ELR (cell line): ENCODE measurements around the gene SEC14L2.

Experiments used
- DNase-seq: peaks from one replicate; pipeline ENCODE4 v3.0.0-alpha.2; 2015; ENCODE audit warnings: low read depth

SEC14L2 gene

GRCh38 chr22:30405731-30406130, 8.9 kb downstream of the SEC14L2 start:
- DNase-seq = no peak

- no peak for DNase-seq
Observed at GRCh38 chr22:30406400-30406799, 9.6 kb downstream of the SEC14L2 start.

GRCh38 chr22:30408388-30409102, 11.7 kb downstream of the SEC14L2 start:
- DNase-seq = peak; percentile 90

DNA sequence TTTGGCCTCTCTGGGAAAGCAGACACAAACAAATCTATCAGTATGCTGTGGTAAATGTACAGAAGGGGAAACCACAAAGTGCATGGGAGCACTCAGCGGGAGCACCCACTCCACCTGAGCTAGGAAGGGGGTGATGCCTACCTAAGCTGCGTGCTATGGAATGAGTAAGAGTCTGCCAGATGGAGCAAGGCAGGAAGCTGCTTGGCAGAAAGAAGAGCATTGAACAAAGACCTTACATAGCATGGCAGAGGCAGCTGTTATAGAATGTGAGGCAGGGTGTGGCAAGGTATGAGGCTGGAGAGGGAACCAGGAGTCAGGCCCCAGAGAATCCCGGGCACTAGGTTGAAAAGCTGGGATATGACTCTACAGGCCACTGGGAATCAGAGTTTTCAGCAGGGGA, 15.0 kb downstream of the SEC14L2 start:
- no peak for DNase-seq

DNA sequence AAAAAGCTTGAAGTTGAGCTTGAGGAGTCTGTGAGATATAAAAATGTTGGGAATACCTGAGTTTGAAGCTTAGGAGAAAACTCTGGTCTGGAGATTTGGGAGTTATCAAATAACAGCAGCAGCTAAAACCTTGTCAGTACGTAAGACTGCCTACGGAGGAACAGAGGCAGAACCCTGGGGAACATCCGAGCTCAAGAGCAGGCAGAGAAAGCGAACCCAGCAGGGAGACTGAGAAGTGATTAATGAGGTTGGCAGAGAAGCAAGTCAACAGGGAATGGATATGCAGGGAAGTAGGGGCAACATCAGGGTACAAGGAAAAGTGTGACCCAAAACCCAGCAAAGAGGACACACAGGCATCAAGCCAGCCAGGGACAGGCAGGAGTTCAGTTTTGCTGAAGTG, 16.2 kb downstream of the SEC14L2 start:
- no peak for DNase-seq

- DNase-seq = no peak
Observed at GRCh38 chr22:30413745-30414524, 17.1 kb downstream of the SEC14L2 start.

GRCh38 chr22:30414525-30415047, 17.8 kb downstream of the SEC14L2 start:
- DNase-seq = no peak

DNA sequence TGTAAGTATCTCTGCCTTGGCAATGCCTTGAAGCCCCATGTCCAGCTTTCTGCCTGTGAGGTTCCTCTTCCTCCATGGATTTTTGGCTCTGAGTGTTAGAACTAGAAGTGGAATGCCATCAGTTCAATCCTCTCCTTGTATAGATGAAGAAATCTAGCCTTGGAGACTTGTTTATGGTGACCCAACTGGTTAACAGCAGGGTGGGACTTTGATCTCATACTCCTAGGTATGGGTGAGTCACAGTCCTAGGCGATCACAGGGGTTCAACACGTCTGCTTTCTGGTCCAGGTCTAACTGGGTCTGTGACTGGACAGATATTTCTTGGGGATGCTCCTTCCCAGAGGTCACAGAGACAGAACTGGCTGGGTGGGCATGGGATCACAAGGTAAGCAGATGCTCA, 19.6 kb downstream of the SEC14L2 start:
- DNase-seq = peak; percentile 39

GRCh38 chr22:30416837-30417236, 20.0 kb downstream of the SEC14L2 start:
- no peak for DNase-seq

- DNase-seq = peak; percentile 90
Observed at GRCh38 chr22:30420347-30421125, 23.7 kb downstream of the SEC14L2 start.

- peak; percentile 50 for DNase-seq
Observed at GRCh38 chr22:30421695-30422480, 25.1 kb downstream of the SEC14L2 start.

GRCh38 chr22:30422481-30423300, 25.9 kb downstream of the SEC14L2 start:
- DNase-seq = peak; percentile 99

GRCh38 chr22:30423301-30423958, 26.6 kb downstream of the SEC14L2 start:
- no peak for DNase-seq

- peak; percentile 100 for DNase-seq
Observed at GRCh38 chr22:30423959-30424533, 27.2 kb downstream of the SEC14L2 start.

DNA sequence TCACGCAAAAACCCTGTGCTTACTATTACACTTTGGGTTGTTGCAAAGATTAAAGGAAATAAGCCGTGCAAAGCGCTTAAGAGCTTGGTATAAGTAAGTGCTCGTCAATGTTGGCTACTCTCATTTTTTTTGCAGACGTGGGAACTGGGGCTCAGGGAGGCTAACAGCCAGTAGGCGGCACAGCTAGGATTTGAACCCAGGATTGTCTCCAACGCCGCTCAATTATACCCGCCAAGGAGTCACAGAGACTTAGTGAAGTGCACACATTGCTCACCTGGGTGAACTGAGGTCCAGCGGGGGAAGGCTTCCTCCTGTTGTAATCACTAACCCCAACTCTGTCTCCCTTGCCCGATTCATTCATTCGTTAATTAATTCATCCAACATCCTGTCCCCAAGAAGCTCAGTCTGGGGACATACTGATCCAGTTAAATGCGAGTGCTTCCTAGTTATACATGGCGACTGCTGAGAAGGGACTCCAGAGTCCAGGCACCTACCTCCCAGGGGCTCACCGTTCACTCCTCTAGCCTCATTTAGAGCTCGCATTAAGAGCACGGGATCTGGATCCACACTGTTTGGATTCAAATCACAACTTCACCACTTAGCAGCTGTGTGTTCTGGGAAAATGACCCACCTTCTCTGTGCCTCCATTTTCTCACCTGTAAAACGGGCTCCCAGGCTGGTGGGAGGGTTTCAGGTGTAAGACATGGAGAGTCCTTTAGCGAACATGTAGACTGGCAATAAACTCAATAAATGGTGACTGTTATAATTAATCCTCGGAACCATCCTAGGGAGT, 27.9 kb downstream of the SEC14L2 start:
- DNase-seq = peak; percentile 45

DNA sequence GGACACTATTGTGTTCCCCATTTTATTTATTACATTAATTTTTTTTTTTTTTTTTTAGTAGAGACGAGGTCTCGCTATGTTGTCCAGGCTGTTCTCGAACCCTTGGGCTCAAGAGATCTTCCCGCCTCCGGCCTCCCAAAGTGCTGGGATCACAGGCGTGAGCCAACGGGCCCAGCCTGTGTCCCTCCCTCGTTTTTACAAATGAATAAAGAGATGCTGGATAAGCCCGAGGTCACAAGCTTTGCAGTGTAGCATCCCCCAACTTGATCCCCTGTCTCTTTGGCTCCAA, 28.5 kb downstream of the SEC14L2 start:
- no peak for DNase-seq

- DNase-seq = peak; percentile 85
Observed at GRCh38 chr22:30425616-30426387, 29.0 kb downstream of the SEC14L2 start, which contains the start of gene MTFP1. Gene MTFP1 (plus strand): TSS chr22:30425768. CDS start chr22:30425880, 112 bp downstream.
